Motor neuron (in vitro differentiated cells): ENCODE measurements around the gene GOLGA6L6. TPM values are rescaled to one million over a fixed set of nuclear protein-coding genes. Genes with fewer than 3 reads are reported as not detected.
"Not testable (repeated sequence)": the region's sequence is repeated elsewhere in the genome, so short reads cannot be mapped to it uniquely, and the experiment has no call there.

ENCODE experiments used
- ATAC-seq, 8 experiments: fragments of 200-7000 bp; cut with Tn5 transposase; replicated peaks in 6 of 8; 2 replicates each; pipeline ENCODE4 v1.8.0; 2021; ENCODE audit warnings: mild to moderate bottlenecking in 8 of 8, moderate library complexity in 8 of 8
- H3K27ac ChIP-seq, 2 donors: fragments of 250-450 bp; sonication (Bioruptor Pico); 2 replicates each; pipeline ENCODE4 v1.9.0; 2021; ENCODE audit warnings: antibody characterized with exemption in 2 of 2, mild to moderate bottlenecking in 2 of 2, moderate library complexity in 1 of 2
- H3K4me1 ChIP-seq, 2 donors: fragments of 250-450 bp; sonication (Bioruptor Pico); replicated peaks in 1 of 2; 2 replicates each; pipeline ENCODE4 v1.6.1; 2021; ENCODE audit warnings: antibody characterized with exemption in 2 of 2, mild to moderate bottlenecking in 2 of 2, moderate library complexity in 1 of 2
- H3K4me3 ChIP-seq, 5 donors: fragments of 250-450 bp; sonication (Bioruptor Pico); 2 replicates each; pipeline ENCODE4 v1.9.0; 2021; ENCODE audit warnings: antibody characterized with exemption in 5 of 5, mild to moderate bottlenecking in 5 of 5, moderate library complexity in 4 of 5
- WGBS, 10 experiments: fragments of 450-650 bp; shearing (Covaris generic); methylation state at CpG; one replicate each; pipeline ENCODE4 v1.0.0; 2022; 5-methylcytosine and 5-hydroxymethylcytosine counted together
- in situ Hi-C, 9 experiments: fragments of 400-800 bp; cut with MboI; loops; one replicate each; pipeline ENCODE4 v1.15.0; 2021; ENCODE audit warnings: low sequenced_read_pairs in 9 of 9, low pct_unique_long_range_greater_than_20kb in 2 of 9; ENCODE audit not compliant: unreplicated experiment in 9 of 9
- total RNA-seq, 8 experiments: library from RNA; unstranded; fragments of 300-600 nt; gene quantifications; 2 replicates each; pipeline versions ENCODE4 v1.2.3 to v1.2.4, GENCODE V29; 2022

Gene GOLGA6L6, protein sequence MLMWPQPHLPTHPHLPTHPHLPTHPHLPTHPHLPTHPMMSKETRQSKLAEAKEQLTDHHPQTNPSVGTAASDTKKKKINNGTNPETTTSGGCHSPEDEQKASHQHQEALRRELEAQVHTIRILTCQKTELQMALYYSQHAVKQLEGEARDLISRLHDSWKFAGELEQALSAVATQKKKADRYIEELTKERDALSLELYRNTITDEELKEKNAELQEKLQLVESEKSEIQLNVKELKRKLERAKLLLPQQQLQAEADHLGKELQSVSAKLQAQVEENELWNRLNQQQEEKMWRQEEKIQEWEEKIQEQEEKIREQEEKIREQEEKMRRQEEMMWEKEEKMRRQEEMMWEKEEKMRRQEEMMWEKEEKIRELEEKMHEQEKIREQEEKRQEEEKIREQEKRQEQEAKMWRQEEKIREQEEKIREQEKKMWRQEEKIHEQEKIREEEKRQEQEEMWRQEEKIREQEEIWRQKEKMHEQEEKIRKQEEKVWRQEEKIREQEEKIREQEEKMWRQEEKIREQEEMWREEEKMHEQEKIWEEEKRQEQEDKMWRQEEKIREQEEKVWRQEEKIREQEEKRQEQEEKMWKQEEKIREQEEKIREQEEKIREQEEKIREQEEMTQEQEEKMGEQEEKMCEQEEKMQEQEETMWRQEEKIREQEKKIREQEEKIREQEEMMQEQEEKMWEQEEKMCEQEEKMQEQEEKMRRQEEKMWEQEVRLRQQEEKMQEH
- total RNA-seq, result 1 to 10 TPM in 2 of 8 experiments, under 1 TPM in 5, not detected in 1; 0.05 to 1.8 (median 0.33) TPM

DNA sequence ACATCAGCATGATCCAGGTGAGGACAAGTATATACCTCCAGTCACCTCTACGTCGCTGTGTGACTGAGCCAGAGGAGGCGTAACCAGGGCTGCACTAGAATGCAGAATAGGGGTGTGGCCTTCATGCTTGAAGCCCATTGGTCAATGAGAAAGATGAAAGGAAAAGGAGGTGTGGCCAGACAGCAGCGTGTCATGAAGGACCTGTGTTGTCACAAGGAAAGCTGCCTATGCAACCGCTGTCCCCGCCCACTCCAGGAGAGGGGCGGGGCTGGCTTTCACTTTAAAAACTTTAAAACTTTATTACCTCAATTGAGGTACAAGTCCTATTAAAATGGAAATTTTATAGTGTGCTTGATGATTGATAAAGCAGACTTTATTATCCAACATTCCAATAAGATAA is at the start of gene GOLGA6L6:
Gene GOLGA6L6 (minus strand): TSS at position 101 of the 400 bp plus-strand sequence. CDS start 91 bp downstream, at position 10.
- in situ Hi-C loops, H3K27ac ChIP-seq, ATAC-seq, H3K4me1 ChIP-seq, H3K4me3 ChIP-seq: not testable (repeated sequence)
- no CpG with 5 or more reads among the region's 7 CpGs for WGBS, 10 experiments

DNA sequence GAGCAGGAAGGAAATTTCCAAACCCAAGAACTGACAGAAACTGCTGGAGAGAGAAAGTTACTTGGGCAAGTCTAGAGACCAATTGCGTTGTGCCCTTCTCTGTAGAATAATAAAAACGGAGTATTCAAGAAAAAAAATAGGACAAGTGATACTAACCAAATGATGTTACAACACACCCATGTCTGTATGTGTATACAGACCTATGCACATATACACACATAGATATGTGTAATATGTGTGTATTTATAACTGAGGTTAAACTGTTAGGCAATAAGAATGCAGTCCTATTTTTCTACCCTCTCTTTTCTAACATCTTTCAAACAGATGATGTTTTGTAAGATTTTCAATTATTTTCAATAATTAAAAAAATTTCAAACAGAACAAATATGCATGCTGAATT is 48.5 kb upstream of the GOLGA6L6 start:
- no CpG with 5 or more reads among the region's 2 CpGs for WGBS, 10 experiments
- H3K4me3 ChIP-seq, H3K27ac ChIP-seq, H3K4me1 ChIP-seq, in situ Hi-C loops: not testable (repeated sequence)
- ATAC-seq, result peak in 3 of 8 experiments; percentile 46 to 68 (median 53)

DNA sequence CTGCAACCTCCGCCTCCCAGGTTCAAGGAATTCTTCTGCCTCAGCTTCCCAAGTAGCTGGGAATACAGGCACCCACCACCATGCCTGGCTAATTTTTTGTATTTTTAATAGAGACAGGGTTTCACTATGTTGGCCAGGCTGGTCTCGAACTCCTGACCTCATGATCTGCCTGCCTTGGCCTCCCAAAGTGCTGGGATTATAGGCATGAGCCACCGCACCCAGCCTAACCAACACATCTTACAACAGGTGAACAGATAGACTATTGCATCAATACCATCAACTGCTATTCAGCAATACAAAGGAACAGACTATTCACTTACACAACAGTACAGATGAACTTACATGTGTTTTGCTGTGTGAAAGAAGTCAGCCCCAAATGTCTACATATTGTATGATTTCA is 45.2 kb upstream of the GOLGA6L6 start:
- ATAC-seq, H3K4me1 ChIP-seq, H3K27ac ChIP-seq, H3K4me3 ChIP-seq, in situ Hi-C loops: not testable (repeated sequence)
- no CpG with 5 or more reads among the region's 3 CpGs for WGBS, 10 experiments

DNA sequence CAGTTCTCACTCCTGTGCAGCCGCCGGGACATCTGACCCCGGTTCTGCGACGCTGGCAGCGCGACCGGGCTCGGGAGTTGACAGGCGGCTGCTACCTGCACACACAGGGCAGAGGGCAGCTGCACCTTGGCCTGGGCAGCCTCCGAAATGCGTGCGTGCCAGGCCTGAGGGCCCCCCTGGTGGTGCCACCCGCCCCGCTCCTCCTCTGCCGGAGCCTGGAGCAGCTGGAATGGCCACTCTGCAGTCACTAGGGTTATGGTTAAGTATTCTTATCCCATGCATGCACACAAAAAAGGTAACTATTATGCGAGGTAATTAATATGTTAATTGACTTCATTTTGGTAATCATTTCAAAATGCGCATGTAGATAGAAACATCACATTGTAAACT is 41.1 kb upstream of the GOLGA6L6 start:
- WGBS, 10 experiments, result no CpG with 5 or more reads among the region's 18 CpGs
- H3K4me3 ChIP-seq, in situ Hi-C loops, H3K4me1 ChIP-seq, H3K27ac ChIP-seq: not testable (repeated sequence)
- ATAC-seq, result peak in 2 of 8 experiments; percentile 35 to 49

DNA sequence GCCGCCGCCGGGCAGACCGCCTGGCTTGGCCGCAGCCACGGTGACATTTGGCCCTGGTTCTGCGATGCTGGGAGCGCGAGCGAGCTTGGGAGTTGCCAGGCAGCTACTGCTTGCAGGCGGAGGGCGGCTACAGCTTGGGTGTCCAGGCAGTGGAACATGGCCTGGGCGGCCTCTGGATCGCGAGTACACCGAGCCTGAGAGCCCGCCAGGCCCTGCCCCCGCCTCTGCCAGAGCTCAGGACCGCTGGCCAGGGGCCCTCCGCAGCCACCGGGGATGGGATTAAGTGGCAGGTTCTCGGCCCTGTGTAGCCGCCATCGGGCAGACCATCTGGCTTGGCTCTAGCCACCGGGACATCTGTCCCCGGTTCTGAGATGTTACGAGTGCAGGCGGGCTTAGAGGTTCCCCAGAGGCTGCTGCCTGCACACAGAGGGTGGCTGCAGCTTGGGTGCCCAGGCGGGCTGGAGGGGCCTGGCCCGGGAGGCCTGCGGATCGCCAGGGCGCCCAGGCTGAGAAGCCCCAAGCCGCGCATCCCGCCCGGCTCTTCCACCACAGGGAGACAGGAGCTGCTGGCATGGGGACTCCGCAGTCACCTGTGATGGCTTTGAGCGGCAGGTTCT is 40.6 kb upstream of the GOLGA6L6 start:
- in situ Hi-C loops, H3K27ac ChIP-seq, H3K4me3 ChIP-seq, ATAC-seq, H3K4me1 ChIP-seq: not testable (repeated sequence)
- no CpG with 5 or more reads among the region's 39 CpGs for WGBS, 10 experiments

DNA sequence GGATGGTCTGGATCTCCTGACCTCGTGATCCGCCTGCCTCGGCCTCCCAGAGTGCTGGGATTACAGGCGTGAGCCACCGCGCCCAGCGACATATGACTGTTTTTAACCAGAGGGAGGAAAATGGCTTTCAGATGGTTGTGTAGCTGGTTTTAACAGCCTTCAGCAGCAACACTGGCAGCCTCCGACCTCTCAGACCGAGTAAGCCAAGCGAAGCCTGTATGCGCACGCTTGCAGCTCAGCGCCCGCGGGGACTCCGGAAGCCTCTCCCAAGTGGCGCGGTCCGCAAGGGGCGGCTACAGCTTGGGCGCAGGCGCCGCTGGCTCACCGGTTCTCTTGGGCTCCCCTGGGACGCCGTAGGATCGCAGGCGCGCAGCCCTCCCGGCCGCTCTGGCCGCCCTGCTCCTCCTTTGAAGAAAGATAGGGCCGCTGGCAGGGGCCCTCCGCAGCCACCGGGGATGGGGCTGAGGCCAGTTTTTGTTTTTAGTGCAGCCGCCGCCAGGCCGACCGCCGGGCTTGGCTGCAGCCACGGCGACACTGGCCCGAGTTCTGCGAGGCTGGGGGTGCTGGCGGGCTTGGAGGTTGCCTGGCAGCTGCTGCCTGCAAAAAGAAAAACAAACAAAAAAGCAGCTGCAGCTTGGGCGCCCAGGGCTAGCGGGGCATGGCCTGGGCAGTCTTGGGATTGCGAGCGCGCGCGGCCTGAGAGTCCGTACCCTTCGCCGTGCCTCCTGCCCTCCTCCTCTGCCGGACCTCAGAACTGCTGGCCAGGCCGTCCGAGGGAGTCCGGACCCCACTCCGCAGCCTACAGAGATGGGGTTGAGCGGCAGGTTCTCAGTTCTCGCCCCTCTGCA is 39.9 kb upstream of the GOLGA6L6 start:
- H3K4me1 ChIP-seq, H3K27ac ChIP-seq, ATAC-seq, H3K4me3 ChIP-seq, in situ Hi-C loops: not testable (repeated sequence)
- no CpG with 5 or more reads among the region's 62 CpGs for WGBS, 10 experiments

DNA sequence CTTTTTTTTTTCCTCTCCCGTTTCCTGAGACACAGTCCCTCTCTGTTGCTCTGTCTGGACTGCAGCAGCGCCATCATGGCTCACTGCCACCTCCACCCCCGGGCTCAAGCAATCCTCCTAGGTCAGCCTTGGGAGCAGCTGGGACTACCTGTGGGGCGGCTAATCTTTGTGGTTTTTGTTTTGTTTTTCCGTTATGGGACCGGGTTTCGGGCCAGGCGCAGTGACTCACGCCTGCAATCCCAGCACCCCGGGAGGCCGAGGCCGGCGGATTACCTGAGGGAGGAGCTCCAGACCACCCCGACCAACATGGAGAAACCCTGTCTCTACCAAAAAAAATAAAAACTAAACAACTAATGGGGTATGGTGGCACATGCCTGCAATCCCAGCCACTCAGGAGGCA is 38.1 kb upstream of the GOLGA6L6 start:
- in situ Hi-C loops, H3K4me3 ChIP-seq, H3K27ac ChIP-seq, ATAC-seq, H3K4me1 ChIP-seq: not testable (repeated sequence)
- no CpG with 5 or more reads among the region's 14 CpGs for WGBS, 10 experiments

DNA sequence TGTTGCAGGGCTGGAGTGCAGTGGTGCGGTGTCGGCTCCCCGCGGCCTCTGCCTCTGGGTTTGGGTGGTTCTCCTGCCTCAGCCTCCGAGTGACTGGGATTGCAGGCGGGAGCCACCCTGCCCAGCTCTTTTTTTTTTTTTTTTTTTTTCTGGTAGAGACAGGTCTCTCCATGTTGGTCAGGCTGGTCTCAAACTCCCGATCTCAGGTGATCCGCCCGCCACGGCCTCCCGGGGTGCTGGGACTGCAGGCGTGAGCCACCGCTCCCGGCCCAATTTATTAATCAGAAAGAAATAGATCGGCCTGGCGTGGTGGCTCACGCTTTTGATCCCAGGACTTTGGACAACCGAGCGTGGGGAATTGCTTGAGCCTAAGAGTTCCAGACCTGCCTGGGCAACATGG is 9.7 kb upstream of the GOLGA6L6 start:
- in situ Hi-C loops, H3K4me3 ChIP-seq, ATAC-seq, H3K27ac ChIP-seq, H3K4me1 ChIP-seq: not testable (repeated sequence)
- no CpG with 5 or more reads among the region's 19 CpGs for WGBS, 10 experiments

DNA sequence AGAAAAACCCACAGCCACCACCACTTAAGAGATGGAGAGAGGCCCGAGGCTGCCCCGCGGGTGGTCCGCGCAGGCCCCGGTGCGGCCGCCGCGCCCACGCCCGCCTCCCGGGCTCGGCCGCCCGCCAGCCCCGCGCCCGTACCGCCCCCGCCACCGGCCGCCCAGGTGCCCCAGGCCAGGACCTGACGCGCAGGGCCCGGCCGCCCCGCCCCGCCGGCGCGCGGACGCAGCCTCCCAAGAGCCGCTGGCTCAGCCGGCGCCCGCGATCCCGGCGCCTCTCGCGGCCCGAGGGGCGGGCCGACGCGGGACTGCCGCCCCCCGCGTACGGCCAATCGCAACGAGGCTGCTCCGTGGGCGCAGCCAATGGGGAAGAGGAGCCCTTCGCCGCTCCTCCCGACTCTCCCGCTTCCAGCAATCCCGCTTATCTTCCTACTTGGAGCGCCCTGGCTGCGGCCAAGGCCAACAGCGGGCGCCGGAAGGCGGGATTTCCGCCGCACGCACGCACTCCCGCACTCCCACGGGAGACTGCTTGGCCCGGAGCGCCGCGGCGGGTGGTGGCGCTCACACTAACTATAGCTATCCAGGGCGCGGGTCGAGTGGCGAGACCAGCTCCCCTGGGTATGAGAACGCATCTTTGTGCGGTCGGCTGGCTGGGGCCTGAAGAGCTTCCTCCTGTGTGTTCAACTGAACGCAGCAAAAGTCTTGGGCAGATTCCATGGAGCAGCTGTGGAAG is 35.5 kb downstream of the GOLGA6L6 start:
- ATAC-seq, result not testable (repeated sequence)

DNA sequence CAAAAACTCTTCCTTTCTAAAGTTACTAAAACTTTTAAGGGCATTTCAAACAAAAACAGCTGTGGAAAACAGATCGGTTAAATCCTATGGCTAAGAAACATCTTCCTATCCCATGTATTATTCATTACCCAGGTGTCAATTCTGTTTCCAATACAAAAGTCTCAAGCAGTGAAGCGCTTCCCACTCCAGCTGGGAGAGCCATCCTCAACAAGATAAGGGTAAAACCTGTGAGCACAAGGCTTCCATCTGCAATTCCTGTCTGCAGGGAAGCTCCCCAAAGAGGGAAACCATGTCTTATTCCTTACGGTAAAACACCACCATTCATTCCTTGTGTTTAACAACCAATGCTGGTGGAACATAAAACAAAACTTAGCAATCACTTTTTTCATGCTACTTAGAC is 38.8 kb downstream of the GOLGA6L6 start:
- H3K4me3 ChIP-seq, ATAC-seq, H3K4me1 ChIP-seq, in situ Hi-C loops, H3K27ac ChIP-seq: not testable (repeated sequence)
- WGBS, 10 experiments, result no CpG with 5 or more reads among the region's 3 CpGs

More for the DNA sequence above, 35.5 kb downstream of the GOLGA6L6 start:
- H3K4me1 ChIP-seq, in situ Hi-C loops, H3K27ac ChIP-seq: not testable (repeated sequence)
- peak overlapping the region in 1 of 5 donors; percentile 88 for H3K4me3 ChIP-seq
- no CpG with 5 or more reads among the region's 87 CpGs for WGBS, 10 experiments

DNA sequence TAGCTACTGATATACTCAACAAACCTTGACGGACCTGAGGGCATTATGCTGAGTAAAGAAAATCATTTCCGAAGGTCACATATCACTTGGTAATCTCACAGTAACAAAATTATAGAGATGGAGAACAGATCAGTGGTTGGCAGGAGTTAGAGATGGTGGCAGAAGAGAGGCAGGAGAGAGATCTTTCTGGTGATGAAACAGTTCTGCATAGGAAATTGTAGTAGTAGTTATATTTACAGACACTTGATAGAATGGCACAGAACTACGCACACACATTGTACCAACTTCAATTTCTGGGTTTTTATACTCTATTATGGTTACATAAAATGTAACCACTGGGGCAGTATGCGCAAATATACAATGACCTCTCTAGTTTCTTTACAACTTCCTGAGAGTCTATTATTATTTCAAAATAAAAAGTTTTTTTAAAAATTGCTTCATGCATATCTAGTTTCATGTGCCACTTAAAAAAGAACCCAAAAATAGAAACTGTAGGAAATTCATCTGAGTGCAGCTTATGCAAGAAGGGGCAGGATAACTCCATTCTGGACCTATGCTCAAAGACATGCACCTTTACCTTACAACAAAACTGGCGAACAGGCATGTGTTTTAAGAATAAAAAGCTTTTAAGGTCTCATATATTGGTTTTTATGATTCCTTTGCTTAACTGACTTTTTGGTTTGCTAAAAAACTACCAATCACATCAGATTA is 39.9 kb downstream of the GOLGA6L6 start:
- ATAC-seq, in situ Hi-C loops, H3K4me3 ChIP-seq, H3K4me1 ChIP-seq, H3K27ac ChIP-seq: not testable (repeated sequence)
- WGBS, 10 experiments, result no CpG with 5 or more reads among the region's 5 CpGs

DNA sequence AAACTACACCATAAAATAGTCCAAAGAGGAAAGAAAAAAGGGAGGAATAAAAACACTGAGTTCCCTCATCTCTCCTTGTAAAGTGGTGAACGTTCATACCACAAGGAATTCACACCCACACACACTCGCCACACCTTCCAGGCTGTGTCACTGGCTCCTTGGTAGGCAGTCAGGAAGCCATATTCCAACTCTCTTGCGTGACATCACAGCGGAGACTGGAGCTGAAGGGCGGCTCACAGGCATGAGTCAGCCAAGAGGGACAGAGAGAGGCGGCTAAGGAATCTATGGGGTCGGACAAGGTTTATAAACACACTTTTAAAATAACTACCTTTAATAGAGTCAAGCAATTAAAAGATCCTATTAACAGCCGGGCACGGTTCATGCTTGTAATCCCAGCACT is 43.8 kb downstream of the GOLGA6L6 start:
- H3K4me3 ChIP-seq, H3K4me1 ChIP-seq, H3K27ac ChIP-seq, ATAC-seq, in situ Hi-C loops: not testable (repeated sequence)
- WGBS, 10 experiments, result no CpG with 5 or more reads among the region's 9 CpGs
